AG10803 (cell line): ENCODE data around the gene ZNF487.

ENCODE experiments used
- DNase-seq: peaks from one replicate; pipeline ENCODE4 v3.0.0; 2010; ENCODE audit warnings: low read depth
- H3K4me3 ChIP-seq: 2 replicates; pipeline ENCODE4 v1.5.1; 2011; ENCODE audit warnings: mild to moderate bottlenecking, low read length, control low read depth
- CTCF ChIP-seq: conservative IDR thresholded peaks from 2 replicates; pipeline ENCODE4 v1.5.1; 2011; ENCODE audit warnings: mild to moderate bottlenecking, low read length, control low read depth, inconsistent platforms

ZNF487 gene

GRCh38 chr10:43407148-43407575, 29.7 kb upstream of the ZNF487 start:
- peak overlapping the region; percentile 83 for H3K4me3 ChIP-seq
- TF ChIP-seq CTCF = no peak
- peak; percentile 50 for DNase-seq

- H3K4me3 ChIP-seq = peak overlapping the region; percentile 83
- peak; percentile 46 for TF ChIP-seq CTCF
- DNase-seq = peak; percentile 91
These were observed 29.2 kb upstream of the ZNF487 start for GRCh38 chr10:43407576-43408330.

- DNase-seq = no peak
- no peak for TF ChIP-seq CTCF
- peak overlapping the region; percentile 83 for H3K4me3 ChIP-seq
These were observed 28.6 kb upstream of the ZNF487 start for GRCh38 chr10:43408331-43408709.

- no peak for TF ChIP-seq CTCF
- peak; percentile 95 for DNase-seq
- H3K4me3 ChIP-seq = peak within 1 kb of the TSS; percentile 83
These were observed 28.1 kb upstream of the ZNF487 start, which contains the start of gene HNRNPF for GRCh38 chr10:43408710-43409384. HNRNPF (minus strand) TSS chr10:43409186; CDS start chr10:43387884, 21,302 bp downstream.

GRCh38 chr10:43409385-43410109, 27.4 kb upstream of the ZNF487 start:
- no peak for TF ChIP-seq CTCF
- no peak for DNase-seq

GRCh38 chr10:43410345-43410744, 26.6 kb upstream of the ZNF487 start:
- no peak for TF ChIP-seq CTCF
- DNase-seq = no peak
- no peak overlapping the region for H3K4me3 ChIP-seq

More at GRCh38 chr10:43409385-43410109, 27.4 kb upstream of the ZNF487 start:
- peak overlapping the region; percentile 81 for H3K4me3 ChIP-seq
